GDM1 (cell line): ENCODE data around the gene BRD7.

ENCODE experiments used
- DNase-seq: peaks from one replicate; lab custom pipeline; 2025; lab: John Stamatoyannopoulos, UW

BRD7 gene

GRCh38 chr16:50272687-50273381 is 96.0 kb downstream of the BRD7 start:
- no peak for DNase-seq

GRCh38 chr16:50272111-50272571 is 96.6 kb downstream of the BRD7 start:
- DNase-seq = no peak

GRCh38 chr16:50271148-50272041 is 97.4 kb downstream of the BRD7 start:
- no peak for DNase-seq

GRCh38 chr16:50270510-50271147 is 98.2 kb downstream of the BRD7 start:
- no peak for DNase-seq

- DNase-seq = no peak
Measured at GRCh38 chr16:50269769-50270509, 98.8 kb downstream of the BRD7 start.

GRCh38 chr16:50269061-50269705 is 99.6 kb downstream of the BRD7 start:
- DNase-seq = no peak

- DNase-seq = no peak
Measured at GRCh38 chr16:50268352-50268751, 100.4 kb downstream of the BRD7 start.

GRCh38 chr16:50267651-50268050 is 101.1 kb downstream of the BRD7 start:
- no peak for DNase-seq

GRCh38 chr16:50267151-50267631 is 101.6 kb downstream of the BRD7 start:
- no peak for DNase-seq

- peak; percentile 77 for DNase-seq
Measured at GRCh38 chr16:50266337-50267091, 102.3 kb downstream of the BRD7 start, which contains the start of gene ADCY7. TSS of gene ADCY7 (plus strand) at chr16:50266551. CDS start at chr16:50288180, 21,629 bp downstream.
